ENCODE data around the gene AEBP2.

DNA sequence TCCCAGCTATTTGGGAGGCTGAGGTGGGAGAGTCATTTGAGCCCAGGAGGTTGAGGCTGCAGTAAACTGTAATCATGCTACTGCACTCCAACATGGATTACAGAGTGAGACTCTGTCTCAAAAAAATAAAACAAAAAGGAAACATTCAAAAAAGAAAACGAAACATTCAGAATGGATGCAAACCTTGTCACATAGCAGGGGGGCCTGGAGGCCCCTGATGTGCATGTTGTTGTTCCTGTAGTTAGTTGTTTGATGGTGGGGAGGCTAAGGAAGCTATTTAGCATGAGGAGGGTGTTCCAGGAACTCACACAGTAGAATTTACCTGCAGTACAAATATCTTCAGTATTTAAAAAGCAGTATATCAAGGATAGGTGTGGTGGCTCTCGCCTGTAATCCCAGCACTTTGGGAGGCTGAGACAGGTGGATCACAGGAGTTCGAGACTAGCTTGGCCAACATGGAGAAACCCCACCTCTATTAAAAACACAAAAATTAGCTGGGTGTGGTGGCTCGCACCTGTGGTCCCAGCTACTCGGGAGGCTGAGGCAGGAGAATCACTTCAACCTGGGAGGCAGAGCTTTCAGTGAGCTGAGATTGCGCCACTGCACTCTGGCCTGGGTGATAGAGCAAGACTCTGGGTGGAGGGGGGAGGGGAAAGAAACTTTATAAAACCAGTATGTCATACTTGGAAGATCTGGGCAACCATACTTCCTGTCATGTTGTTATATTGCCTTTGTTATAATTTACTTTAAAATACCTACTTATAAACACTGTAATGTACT lies 17.6 kb upstream of the AEBP2 start:
- TF ChIP-seq, protein P1, sequence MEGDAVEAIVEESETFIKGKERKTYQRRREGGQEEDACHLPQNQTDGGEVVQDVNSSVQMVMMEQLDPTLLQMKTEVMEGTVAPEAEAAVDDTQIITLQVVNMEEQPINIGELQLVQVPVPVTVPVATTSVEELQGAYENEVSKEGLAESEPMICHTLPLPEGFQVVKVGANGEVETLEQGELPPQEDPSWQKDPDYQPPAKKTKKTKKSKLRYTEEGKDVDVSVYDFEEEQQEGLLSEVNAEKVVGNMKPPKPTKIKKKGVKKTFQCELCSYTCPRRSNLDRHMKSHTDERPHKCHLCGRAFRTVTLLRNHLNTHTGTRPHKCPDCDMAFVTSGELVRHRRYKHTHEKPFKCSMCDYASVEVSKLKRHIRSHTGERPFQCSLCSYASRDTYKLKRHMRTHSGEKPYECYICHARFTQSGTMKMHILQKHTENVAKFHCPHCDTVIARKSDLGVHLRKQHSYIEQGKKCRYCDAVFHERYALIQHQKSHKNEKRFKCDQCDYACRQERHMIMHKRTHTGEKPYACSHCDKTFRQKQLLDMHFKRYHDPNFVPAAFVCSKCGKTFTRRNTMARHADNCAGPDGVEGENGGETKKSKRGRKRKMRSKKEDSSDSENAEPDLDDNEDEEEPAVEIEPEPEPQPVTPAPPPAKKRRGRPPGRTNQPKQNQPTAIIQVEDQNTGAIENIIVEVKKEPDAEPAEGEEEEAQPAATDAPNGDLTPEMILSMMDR (IDR thresholded peaks at IDR 0.05) = no peak
- no peak for TF ChIP-seq POLR2A (IDR thresholded peaks at IDR 0.05)

Data from suprapubic skin (tissue), 3 donors.